Subcutaneous adipose tissue (tissue), 4 donors: ENCODE measurements around the gene DNASE2. TPM values are rescaled to one million over a fixed set of nuclear protein-coding genes. Genes with fewer than 3 reads are reported as not detected.

Experiments
- total RNA-seq, 4 donors: library from RNA; depleted of rRNA; stranded (reverse); fragments of >200 nt; gene quantifications; one replicate each; pipeline ENCODE4 v1.1.0, GENCODE V29; 2016
- TF ChIP-seq, protein P1 (sequence below): fragments of 450-650 bp; IDR thresholded peaks from one replicate; pipeline ENCODE4 v1.5.1; 2016; ENCODE audit warnings: low read depth, mild to moderate bottlenecking, control low read depth, antibody characterized with exemption, moderate library complexity

DNASE2 gene
- total RNA-seq, 4 donors from 2014 or later = 24.9 to 74.8 (median 48.2) TPM

DNA sequence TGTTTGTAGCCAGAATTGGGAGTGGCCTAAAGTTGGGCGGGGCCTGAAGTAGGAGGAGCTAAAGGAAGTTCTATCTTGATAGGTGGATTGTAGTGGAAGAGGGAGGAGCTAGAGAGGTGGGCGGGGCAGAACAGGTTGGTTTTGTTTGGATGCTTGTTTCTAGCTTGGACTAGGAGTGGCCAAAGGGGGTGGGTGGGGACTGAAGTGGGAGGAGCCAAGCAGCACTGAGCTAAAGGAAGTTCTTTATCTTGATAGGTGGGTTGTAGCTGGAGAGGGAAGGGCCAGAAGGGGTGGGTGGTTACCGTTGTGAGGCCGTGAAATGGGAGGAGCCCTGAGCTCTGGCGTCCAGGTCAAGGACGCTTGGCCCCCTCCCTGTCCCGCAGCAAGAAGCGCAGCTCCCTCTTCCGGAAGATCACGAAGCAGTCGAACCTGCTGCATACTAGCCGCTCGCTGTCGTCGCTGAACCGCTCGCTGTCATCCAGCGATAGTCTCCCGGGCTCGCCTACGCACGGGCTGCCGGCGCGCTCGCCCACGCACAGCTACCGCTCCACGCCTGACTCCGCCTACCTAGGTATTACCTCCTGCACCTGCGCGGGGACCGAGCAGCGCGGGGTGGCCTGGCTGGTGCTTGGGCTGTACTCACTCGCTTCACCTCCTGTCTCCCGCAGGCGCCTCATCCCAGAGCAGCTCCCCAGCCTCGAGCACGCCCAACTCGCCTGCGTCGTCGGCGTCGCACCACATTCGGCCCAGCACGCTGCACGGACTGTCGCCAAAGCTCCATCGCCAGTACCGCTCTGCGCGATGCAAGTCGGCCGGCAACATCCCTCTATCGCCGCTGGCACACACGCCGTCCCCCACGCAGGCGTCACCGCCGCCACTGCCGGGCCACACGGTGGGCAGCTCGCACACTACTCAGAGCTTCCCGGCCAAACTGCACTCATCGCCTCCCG lies 8.0 kb downstream of the DNASE2 start:
- TF ChIP-seq, protein P1, sequence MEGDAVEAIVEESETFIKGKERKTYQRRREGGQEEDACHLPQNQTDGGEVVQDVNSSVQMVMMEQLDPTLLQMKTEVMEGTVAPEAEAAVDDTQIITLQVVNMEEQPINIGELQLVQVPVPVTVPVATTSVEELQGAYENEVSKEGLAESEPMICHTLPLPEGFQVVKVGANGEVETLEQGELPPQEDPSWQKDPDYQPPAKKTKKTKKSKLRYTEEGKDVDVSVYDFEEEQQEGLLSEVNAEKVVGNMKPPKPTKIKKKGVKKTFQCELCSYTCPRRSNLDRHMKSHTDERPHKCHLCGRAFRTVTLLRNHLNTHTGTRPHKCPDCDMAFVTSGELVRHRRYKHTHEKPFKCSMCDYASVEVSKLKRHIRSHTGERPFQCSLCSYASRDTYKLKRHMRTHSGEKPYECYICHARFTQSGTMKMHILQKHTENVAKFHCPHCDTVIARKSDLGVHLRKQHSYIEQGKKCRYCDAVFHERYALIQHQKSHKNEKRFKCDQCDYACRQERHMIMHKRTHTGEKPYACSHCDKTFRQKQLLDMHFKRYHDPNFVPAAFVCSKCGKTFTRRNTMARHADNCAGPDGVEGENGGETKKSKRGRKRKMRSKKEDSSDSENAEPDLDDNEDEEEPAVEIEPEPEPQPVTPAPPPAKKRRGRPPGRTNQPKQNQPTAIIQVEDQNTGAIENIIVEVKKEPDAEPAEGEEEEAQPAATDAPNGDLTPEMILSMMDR = no peak

DNA sequence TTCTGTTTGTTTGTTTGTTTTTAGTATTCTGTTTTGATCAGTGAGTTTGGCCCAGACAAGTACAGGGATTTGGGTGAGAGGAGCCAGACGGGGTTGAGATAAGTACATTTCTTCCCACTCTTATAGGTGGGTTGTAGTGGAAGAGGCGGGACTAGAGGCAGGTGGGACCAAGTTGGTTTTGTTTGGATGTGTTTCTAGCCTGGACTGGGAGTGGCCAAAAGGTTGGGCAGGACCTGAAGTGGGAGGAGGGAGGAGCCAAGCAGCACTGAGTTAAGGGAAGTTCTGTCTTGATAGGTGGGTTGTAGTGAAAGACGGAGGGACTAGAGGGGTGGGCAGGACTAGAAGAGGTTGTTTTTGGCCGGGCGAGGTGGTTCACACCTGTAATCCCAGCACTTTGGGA lies 9.0 kb downstream of the DNASE2 start:
- TF ChIP-seq, protein P1 = no peak

DNA sequence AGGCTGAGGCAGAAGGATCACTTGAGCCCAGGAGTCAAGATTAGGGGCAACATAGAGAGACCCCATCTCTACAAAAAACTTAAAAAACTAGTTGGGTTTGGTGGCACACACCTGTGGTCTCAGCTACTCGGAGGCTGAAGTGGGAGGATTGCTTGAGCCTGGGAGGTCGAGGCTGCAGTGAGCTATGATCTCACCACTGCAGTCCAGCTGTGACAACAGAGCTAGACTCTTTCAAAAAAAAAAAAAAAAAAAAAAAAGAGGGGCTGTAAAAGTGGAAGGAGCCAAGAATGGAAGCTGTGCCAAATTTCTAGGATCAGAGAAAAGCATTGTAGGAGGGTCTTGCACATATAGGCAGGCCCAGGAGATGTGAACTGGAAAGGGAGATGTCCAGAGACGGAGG lies 9.6 kb downstream of the DNASE2 start:
- TF ChIP-seq, protein P1 = no peak

DNA sequence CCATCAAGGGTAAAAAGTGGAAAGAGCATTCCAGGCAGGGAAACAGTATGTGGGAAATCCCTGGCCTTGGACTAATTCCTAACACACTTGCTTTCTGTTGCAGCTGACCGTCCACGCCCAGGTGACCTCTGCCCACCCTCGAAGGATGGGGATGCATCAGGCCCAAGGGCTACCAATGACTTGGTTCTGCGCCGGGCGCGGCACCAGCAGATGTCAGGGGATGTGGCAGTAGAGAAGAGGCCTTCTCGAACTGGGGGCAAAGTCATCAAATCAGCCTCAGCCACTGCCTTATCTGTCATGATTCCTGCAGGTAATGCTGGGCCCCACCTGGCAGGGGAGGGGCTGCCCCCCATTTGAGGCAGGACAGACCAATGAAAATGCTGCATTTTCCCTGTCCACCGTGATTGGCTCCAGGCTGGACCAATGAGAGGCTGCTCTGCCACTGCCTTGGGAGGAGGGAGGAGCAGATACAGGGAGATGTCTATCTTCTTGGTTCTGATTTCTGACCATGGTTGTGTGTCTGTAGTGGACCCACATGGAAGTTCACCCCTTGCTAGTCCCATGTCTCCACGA lies 12.6 kb downstream of the DNASE2 start:
- TF ChIP-seq, protein P1 = no peak

DNA sequence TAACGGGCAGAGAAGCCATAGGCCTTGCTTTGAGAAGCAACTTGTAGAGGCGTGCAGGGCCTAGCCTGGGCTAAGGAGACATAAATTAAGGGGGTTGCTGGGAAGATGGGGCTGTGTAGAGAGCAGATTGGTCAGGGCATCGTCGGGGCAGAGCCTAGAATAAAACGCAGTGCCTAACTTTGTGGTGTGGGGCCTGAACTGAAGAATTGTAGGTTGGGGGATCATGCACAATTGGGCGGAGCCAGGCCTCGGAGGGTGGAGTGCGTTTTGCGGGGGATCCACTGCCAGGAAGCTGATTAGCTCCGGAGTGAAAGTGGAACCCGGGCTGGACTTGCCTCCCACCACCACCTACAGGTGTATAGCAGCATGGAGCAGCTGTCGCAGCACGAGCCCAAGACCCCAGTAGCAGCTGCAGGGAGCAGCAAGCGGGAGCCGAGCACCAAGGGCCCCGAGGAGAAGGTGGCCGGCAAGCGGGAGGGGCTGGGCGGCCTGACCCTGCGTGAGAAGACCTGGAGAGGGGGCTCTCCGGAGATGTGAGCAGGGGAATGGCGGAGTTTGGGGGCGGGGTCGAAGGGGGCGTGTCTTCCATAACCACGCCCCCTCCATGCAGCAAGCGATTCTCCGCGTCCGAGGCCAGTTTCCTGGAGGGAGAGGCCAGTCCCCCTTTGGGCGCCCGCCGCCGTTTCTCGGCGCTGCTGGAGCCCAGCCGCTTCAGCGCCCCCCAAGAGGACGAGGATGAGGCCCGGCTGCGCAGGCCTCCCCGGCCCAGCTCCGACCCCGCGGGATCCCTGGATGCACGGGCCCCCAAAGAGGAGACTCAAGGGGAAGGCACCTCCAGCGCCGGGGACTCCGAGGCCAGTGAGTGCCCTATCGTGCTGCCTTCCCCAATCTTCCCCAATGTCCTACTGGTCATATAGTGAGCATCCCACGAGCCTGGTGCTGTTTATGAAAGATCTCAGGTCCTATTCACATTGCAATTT lies 13.8 kb downstream of the DNASE2 start:
- TF ChIP-seq, protein P1 = no peak

DNA sequence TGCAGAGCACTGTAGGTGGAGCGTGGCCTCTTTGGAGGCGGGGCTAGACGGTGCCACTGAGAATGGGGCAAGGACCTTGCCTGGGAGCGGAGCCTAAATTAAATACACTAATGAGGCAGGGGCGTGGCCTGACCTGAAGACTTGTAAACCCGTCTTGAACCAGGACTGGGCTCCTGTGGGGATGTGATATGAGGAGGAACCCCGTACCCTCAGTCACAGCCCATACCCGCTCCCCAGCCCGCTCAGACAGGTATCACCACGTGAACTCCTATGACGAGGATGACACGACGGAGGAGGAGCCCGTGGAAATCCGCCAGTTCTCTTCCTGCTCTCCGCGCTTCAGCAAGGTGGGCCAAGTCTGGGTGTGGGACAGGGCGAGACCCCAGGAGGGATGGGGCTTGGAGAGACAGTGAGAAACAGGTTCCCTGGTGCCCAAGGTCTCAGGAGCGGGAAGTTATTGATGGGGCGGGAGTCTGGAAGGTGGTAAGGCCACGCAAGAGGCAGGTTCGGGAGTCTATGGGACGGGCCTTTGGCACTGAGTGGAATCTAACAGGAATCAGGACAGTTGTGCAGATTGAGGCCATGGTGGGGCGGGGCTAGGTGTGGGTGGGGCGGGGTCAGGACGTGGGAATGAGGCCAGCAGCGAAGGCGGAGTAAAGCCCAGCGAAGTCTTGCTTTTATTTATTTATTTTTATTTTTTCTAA lies 14.7 kb downstream of the DNASE2 start:
- TF ChIP-seq, protein P1 = no peak
